Measurements from ENCODE around the gene AK5.

AK5 gene

GRCh38 chr1:77562596-77563150, 280.9 kb downstream of the AK5 start:
- no peak overlapping the region for H3K4me3 ChIP-seq (ENCODE audit: low read depth, low read length)
- H3K36me3 ChIP-seq, result no peaks in the 10 kb centered on the region; the same call in none of the 2 replicates
- TF ChIP-seq, protein P1, sequence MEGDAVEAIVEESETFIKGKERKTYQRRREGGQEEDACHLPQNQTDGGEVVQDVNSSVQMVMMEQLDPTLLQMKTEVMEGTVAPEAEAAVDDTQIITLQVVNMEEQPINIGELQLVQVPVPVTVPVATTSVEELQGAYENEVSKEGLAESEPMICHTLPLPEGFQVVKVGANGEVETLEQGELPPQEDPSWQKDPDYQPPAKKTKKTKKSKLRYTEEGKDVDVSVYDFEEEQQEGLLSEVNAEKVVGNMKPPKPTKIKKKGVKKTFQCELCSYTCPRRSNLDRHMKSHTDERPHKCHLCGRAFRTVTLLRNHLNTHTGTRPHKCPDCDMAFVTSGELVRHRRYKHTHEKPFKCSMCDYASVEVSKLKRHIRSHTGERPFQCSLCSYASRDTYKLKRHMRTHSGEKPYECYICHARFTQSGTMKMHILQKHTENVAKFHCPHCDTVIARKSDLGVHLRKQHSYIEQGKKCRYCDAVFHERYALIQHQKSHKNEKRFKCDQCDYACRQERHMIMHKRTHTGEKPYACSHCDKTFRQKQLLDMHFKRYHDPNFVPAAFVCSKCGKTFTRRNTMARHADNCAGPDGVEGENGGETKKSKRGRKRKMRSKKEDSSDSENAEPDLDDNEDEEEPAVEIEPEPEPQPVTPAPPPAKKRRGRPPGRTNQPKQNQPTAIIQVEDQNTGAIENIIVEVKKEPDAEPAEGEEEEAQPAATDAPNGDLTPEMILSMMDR (IDR thresholded peaks at IDR 0.05; ENCODE audit: low read depth, low read length), result no peak
- no peaks in the 10 kb centered on the region for H3K27me3 ChIP-seq
- H3K9me3 ChIP-seq, result no peaks in the 10 kb centered on the region
- no peaks in the 10 kb centered on the region for H3K4me1 ChIP-seq
- DNase-seq, result no peak

DNA sequence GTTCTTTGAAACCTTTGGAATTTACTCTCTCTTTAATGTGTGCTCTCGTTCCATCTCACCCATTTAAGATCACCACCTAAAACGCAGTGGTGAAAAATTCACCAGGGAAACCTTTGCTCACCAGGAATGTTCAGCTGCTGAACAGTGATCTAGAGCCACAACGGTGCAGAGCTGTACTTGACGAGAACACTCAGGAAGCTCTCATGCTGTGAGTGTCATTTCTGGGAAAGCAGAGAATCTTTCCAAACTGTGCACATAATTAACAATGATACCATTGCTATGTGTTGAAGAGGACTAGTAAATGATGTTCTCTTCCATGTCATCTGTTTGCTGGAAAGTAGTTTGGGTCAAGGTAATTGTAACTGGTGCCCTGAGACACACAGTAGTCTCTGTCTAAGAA, 283.5 kb downstream of the AK5 start:
- Histone ChIP-seq H3K36me3 (no peaks in the 10 kb centered on the region; the same call in none of the 2 replicates), H3K27me3 (no peaks in the 10 kb centered on the region), H3K4me1 (no peaks in the 10 kb centered on the region), H3K4me3 (ENCODE audit: low read depth, low read length) (no peak overlapping the region), H3K9me3 (no peaks in the 10 kb centered on the region)
- DNase-seq, result no peak
- TF ChIP-seq, protein P1 (IDR thresholded peaks at IDR 0.05; ENCODE audit: low read depth, low read length), result no peak

DNA sequence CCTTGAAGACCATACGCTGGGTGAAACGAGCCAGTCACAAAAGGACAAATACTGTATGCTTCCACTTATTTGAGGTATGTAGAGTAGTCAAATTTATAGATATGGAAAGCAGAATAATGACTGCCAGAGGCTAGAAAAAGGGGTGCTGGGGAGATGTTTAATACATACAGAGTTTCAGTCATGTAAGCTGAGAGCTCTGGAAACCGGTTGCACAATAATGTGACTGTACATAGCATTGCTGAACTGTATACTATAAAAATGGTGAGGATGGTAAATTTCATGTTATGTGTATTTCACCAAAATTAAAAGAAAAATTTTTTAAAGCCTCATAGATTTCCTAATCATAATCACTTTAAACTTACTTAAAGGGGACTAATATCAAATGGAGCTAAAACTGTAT, 289.8 kb downstream of the AK5 start:
- H3K9me3 ChIP-seq, result no peaks in the 10 kb centered on the region
- no peaks in the 10 kb centered on the region; the same call in none of the 2 replicates for H3K36me3 ChIP-seq
- TF ChIP-seq, protein P1 (IDR thresholded peaks at IDR 0.05; ENCODE audit: low read depth, low read length), result no peak
- H3K27me3 ChIP-seq, result no peaks in the 10 kb centered on the region
- no peak overlapping the region for H3K4me3 ChIP-seq (ENCODE audit: low read depth, low read length)
- DNase-seq, result no peak
- no peaks in the 10 kb centered on the region for H3K4me1 ChIP-seq

DNA sequence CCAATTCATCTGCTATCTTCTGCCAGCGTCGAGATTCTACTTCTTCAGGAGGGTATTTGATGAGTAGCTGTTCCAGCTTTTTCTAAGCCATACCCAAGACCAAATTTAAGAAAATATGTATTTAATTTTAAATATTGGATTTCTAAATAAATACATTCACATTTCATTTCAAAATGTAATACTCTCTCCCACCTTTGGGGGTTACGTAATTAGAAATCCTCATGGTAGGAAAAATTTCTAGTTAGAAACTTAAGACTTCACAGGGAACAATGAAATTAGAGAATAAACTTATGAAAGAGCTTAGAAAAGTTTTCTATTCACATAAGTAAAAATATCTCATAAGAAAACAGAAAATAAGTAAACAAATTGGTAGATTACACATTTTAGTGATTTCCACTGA, 297.7 kb downstream of the AK5 start:
- Histone ChIP-seq H3K36me3 (no peaks in the 10 kb centered on the region; the same call in 1 of the 2 replicates), H3K4me1 (no peaks in the 10 kb centered on the region), H3K9me3 (no peaks in the 10 kb centered on the region), H3K27me3 (no peaks in the 10 kb centered on the region), H3K4me3 (ENCODE audit: low read depth, low read length) (no peak overlapping the region)
- TF ChIP-seq, protein P1 (IDR thresholded peaks at IDR 0.05; ENCODE audit: low read depth, low read length), result no peak
- no peak for DNase-seq

DNA sequence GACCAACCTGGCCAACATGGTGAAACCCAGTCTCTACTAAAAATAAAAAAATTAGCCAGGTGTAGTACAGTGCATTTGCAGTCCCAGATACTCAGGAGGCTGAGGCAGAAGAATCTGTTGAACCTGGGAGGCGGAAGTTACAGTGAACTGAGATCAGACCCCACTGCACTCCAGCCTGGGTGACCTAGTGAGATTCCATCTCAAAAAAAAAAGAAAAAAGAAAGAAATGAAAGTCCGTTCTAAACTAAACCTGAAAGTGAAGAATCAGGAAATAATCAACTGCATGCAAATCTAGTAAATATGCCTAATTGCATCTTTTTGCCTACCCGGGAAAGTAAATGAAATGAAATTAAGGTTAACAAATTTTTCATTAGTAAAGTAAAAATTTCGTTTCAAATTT, 301.1 kb downstream of the AK5 start:
- DNase-seq, result no peak
- Histone ChIP-seq H3K4me1 (no peaks in the 10 kb centered on the region), H3K9me3 (no peaks in the 10 kb centered on the region), H3K27me3 (no peaks in the 10 kb centered on the region), H3K36me3 (no peaks in the 10 kb centered on the region), H3K4me3 (ENCODE audit: low read depth, low read length) (no peak overlapping the region)
- TF ChIP-seq, protein P1 (IDR thresholded peaks at IDR 0.05; ENCODE audit: low read depth, low read length), result no peak

GRCh38 chr1:77583483-77583882, 301.7 kb downstream of the AK5 start:
- H3K36me3 ChIP-seq, result no peaks in the 10 kb centered on the region
- H3K4me1 ChIP-seq, result no peaks in the 10 kb centered on the region
- no peaks in the 10 kb centered on the region for H3K9me3 ChIP-seq
- H3K4me3 ChIP-seq (ENCODE audit: low read depth, low read length), result no peak overlapping the region
- TF ChIP-seq, protein P1 (IDR thresholded peaks at IDR 0.05; ENCODE audit: low read depth, low read length), result no peak
- H3K27me3 ChIP-seq, result no peaks in the 10 kb centered on the region
- DNase-seq, result no peak
